Measurements from ENCODE around the gene ARAF.

ARAF gene

GRCh38 chrX:47564438-47565085 is 3.6 kb downstream of the ARAF start:
- no peak for DNase-seq (ENCODE audit: low read depth)

GRCh38 chrX:47566841-47567240 is 5.8 kb downstream of the ARAF start:
- DNase-seq (ENCODE audit: low read depth) = no peak

DNA sequence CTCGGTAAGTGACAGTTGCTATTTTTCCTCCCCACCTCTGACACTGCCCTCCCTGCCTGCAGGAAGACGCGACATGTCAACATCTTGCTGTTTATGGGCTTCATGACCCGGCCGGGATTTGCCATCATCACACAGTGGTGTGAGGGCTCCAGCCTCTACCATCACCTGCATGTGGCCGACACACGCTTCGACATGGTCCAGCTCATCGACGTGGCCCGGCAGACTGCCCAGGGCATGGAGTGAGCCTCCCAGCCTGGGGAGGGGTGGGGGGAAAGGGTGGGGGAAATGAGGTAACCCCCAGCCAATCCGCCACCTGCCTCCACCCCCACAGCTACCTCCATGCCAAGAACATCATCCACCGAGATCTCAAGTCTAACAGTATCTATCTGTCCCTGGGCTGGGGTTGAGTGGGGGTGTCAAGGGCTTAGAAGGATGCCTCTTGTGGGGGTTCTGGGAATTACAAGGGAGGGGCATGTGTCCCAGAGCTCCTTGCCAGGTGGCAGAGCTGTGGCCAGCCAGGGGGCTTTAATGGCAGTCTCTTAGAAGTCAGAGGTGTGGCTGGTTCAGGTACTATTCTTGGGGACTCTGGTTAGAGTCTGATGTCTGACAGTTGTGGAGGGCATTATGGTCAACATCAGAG is 7.8 kb downstream of the ARAF start:
- DNase-seq (ENCODE audit: low read depth) = no peak

- no peak for DNase-seq (ENCODE audit: low read depth)
These were observed 9.8 kb downstream of the ARAF start for GRCh38 chrX:47570794-47571193.

DNA sequence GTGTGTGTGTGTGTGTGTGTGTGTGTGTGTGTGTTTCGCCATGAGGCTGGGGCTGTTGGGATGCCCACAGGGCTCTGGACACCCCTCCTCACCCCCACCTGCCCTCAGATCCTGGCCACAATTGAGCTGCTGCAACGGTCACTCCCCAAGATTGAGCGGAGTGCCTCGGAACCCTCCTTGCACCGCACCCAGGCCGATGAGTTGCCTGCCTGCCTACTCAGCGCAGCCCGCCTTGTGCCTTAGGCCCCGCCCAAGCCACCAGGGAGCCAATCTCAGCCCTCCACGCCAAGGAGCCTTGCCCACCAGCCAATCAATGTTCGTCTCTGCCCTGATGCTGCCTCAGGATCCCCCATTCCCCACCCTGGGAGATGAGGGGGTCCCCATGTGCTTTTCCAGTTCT is 10.2 kb downstream of the ARAF start:
- DNase-seq (ENCODE audit: low read depth) = no peak

GRCh38 chrX:47571896-47572295 is 10.9 kb downstream of the ARAF start:
- no peak for DNase-seq (ENCODE audit: low read depth)

- no peak for DNase-seq (ENCODE audit: low read depth)
These were observed 11.9 kb downstream of the ARAF start for GRCh38 chrX:47572773-47573340.

- peak; percentile 77 for DNase-seq (ENCODE audit: low read depth)
These were observed 12.5 kb downstream of the ARAF start for GRCh38 chrX:47573341-47574075.

DNA sequence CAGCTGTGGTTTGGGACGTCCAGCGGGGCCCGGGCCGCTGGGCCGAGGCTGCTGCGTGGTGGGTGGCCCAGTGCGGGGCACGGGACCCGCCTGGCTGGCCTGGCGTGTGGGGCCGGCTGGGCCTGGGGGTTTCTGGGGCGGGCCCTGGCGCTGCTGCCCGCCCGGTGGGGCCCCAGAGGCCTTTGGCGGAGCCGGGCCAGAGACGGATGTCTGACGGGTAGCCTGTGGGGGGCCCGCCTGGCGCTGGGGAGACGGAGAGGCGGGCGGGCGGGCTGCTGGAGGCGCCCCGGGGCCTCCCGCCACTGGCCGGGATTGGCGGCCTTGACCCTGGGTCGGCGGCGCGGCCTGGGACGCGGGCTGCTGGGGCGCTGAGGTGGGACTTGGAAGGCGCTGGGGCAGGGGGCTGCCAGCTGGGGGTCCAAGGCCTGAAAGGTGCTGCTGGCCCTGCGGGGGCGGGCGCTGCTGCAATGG is 13.1 kb downstream of the ARAF start:
- DNase-seq (ENCODE audit: low read depth) = no peak

GRCh38 chrX:47574547-47575301 is 13.7 kb downstream of the ARAF start:
- DNase-seq (ENCODE audit: low read depth) = no peak

GRCh38 chrX:47576021-47576898 is 15.3 kb downstream of the ARAF start:
- no peak for DNase-seq (ENCODE audit: low read depth)

DNA sequence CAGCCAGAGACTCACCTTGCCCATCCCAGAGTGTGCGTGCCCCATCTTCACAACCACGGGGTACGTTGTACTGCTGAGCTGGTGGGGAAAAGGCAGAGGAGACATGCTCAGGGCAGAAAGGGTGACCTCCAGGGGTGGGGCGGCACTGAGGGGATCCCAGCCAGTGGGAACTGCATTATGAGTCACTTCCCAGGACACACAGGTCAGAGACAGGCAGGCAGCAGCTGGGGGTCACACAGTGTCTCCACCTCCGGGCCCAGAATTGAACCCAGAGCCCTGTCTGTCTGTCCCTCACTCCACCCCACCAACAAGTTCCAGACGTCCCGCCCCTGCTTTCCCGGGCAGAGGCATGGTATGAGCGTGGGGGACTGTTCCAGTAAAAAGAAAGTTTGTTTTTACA is 16.4 kb downstream of the ARAF start:
- DNase-seq (ENCODE audit: low read depth) = no peak

DNA sequence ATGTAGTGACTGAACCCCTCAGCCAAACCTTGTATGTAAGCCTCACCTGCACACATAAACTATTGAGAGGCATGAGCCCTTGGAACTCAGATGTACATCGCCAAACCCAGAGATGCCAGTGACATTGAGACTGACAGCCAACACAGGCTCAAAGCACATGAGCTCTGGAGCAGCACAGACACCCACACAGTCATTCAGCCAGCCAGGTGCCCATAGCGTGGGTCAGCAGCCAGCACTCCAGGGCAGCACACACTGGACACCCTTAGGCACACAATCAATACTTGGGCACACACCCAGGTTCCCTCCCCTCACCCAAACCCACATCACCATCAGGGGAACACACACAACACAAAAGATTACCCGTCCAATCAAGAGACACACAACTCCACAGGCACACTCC is 16.9 kb downstream of the ARAF start:
- DNase-seq (ENCODE audit: low read depth) = no peak

DNA sequence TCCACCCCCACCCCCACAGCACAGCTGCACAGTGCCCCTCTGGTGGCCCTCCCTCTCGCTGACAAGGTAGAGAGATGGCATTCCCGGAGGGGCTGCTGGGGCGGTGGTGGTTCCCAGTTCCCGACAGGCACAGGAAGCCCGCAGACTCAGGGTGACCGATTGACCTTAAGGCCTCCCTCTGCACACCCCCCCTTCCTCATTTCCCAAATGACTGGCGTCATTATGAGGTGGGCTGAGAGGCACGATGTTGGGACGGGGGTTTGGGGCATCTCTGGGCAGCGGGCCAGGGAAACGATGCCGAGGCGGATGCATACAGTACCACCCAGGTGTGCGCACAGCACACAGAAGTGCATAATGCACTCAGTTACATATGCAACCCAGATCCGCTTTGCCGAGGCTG is 17.7 kb downstream of the ARAF start:
- DNase-seq (ENCODE audit: low read depth) = no peak

GRCh38 chrX:47579537-47579936 is 18.5 kb downstream of the ARAF start:
- DNase-seq (ENCODE audit: low read depth) = peak; percentile 72

DNA sequence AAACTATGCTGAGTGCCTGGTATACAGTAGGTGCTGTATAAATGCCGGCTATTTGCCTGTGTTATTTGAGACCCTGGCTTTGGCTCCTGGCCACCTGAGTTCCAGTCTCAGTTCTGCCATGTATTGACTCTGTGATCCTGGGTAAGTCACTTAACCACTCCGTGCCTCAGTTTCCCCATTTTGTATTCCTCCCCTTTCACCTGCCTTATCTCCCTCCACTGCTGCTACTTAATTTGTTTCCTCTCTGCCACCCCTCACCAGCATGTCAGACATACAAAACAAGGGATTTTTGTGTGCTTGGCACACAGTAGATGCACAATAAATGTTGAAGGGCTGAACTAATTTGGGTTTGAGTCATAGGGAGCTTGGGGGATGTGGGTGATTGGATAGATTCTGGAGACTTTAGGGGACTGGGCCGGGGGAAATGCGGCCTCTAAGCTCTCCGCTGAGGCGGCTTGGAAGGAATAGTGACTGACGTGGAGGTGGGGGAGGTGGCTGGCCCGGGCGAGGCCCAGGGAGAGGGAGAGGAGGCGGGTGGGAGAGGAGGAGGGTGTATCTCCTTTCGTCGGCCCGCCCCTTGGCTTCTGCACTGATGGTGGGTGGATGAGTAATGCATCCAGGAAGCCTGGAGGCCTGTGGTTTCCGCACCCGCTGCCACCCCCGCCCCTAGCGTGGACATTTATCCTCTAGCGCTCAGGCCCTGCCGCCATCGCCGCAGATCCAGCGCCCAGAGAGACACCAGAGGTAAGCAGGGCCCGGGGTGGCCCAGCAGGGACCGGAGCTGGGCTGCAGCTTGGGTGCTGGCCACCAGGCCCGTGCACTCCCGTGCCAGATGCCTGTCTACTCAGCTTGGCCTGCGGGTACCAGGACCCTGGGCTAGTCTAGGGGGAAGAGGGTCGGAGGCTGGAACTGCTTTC is 21.0 kb downstream of the ARAF start, which contains the start of gene TIMP1:
Gene TIMP1, plus strand, starts transcription at position 706 of the 917 bp plus-strand sequence. CDS start 980 bp downstream, outside the sequence.
- DNase-seq (ENCODE audit: low read depth) = peak; percentile 96

- DNase-seq (ENCODE audit: low read depth) = no peak
These were observed 22.3 kb downstream of the ARAF start for GRCh38 chrX:47583240-47583861.

DNA sequence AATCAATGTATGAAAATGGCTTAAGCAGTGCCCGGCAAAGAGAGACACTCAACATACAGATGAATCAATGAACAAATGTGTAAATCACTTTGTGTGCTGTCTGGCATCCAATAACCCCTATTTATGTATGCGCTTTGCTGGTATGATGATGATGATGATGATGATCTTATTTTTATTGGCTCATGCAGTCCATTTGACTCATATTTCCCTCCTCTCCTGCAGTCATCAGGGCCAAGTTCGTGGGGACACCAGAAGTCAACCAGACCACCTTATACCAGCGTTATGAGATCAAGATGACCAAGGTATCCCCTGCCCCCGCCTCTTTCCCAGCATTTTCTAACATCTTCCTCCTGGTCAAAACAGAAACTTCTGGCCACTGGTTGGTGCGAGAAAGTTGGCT is 23.7 kb downstream of the ARAF start:
- DNase-seq (ENCODE audit: low read depth) = no peak

- DNase-seq (ENCODE audit: low read depth) = no peak
These were observed 24.3 kb downstream of the ARAF start for GRCh38 chrX:47585273-47585672.
